B cell (primary cell): ENCODE results near the gene C5orf15.

Experiments
- CTCF ChIP-seq: fragments of 200-600 bp; IDR thresholded peaks from one replicate; pipeline ENCODE4 v1.8.0; 2022; ENCODE audit warnings: antibody characterized with exemption, mild to moderate bottlenecking
- EZH2 ChIP-seq: IDR thresholded peaks from 2 replicates; pipeline ENCODE4 v1.6.1; 2012; ENCODE audit warnings: borderline replicate concordance, low read depth, mild to moderate bottlenecking, moderate library complexity, low read length; ENCODE audit not compliant: insufficient read depth, poor library complexity, severe bottlenecking

DNA sequence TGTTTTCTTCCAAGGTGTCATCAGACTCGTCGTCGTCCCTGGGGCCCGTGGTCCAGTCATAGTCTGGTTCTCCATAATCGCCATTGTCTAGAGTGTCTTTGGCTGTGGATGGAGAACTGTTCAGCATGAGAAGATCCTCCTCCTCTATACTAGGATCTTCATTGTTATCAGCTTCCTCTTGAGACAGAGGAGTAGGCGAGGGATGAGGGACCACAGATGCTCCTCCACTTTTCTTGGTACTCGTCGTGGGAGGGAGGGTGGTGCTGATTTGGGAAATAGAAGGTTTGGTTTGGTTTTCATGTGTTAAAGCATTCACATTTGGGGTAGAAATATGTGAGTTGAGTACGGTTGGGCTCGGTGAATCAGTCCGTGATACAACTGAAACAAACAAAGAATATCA, 8.8 kb downstream of the C5orf15 start:
- TF ChIP-seq CTCF (no peak), EZH2 (no peak)
